ENCODE data around the gene SLC15A2. TPM values are rescaled to one million over a fixed set of nuclear protein-coding genes. Genes with fewer than 3 reads are reported as not detected.
"Not testable (repeated sequence)": the region's sequence is repeated elsewhere in the genome, so short reads cannot be mapped to it uniquely, and the experiment has no call there.

Gene SLC15A2
- total RNA-seq, 1 donor from 2014 or later, result 7.7 TPM

DNA sequence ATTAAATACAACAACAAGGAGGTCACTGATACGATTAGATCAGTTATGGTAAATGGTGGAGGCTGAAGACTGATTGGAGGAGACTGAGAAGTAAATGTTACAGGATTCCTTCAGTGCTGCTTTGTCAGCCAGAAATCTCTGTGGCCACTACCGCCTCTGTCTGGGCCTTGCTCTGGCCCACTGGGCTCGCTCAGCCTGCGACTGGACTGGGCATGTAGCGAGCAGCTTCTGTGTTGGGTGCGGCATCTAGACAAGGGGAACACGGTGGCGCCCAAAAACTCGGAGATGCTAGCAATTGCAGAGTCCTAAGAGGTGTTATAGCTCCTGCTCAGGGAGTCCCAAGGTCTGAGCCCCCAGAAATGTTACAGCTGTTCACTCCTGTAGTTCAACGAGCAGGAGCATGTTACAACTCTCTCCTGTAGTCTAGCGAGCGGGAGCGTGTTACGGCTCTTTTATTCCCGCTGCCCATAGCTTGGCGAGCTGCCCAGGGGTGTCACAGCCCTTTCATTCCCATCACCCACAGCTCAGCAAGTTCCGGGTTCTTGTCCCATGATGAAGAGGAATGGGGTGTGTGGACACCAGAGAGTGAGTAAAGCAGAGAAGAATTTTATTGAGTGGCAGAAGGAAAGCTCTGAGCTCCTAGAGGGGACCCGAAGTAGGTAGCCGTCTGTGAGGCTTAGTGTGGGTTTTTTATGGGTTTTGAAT is 24.7 kb downstream of the SLC15A2 start:
- no peak for FAIRE-seq
- no peak for DNase-seq (ENCODE audit: low spot score in 2 of 2)

DNA sequence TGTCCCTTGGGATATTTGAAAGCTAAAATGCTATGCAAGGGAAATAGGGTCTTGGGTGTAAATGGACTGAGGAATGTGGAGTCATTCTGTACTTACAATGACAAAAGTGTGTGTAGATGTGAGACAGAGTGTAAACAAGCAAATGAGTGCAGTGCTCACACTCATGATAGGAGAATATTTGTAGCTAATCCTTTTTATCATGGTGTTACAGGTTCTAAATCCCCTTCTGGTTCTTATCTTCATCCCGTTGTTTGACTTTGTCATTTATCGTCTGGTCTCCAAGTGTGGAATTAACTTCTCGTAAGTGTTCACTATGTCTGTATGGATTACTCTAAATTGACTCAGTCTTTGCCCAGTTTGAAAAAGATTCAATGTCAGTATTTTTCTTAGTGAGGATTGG is 30.5 kb downstream of the SLC15A2 start:
- FAIRE-seq (no peak), DNase-seq (ENCODE audit: low spot score in 2 of 2) (no peak)

DNA sequence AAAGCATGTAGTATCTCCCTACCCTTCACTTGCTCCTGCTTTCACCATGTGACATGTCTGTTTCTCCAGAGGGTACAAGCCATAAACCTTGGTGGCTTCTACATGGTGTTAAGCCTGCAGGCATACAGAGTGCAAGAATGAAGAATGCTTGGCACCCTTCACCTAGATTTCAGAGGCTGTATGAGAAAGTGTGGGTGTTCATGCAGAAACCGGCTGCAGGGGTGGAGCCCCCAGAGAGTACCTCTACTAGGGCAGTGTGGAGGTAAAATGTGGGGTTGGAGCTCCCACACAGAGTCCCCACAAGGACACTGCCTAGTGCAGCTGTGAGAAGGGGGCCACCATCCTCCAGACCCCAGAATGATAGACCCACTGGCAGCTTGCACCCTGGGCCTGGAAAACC is 32.2 kb downstream of the SLC15A2 start:
- FAIRE-seq, result no peak

DNA sequence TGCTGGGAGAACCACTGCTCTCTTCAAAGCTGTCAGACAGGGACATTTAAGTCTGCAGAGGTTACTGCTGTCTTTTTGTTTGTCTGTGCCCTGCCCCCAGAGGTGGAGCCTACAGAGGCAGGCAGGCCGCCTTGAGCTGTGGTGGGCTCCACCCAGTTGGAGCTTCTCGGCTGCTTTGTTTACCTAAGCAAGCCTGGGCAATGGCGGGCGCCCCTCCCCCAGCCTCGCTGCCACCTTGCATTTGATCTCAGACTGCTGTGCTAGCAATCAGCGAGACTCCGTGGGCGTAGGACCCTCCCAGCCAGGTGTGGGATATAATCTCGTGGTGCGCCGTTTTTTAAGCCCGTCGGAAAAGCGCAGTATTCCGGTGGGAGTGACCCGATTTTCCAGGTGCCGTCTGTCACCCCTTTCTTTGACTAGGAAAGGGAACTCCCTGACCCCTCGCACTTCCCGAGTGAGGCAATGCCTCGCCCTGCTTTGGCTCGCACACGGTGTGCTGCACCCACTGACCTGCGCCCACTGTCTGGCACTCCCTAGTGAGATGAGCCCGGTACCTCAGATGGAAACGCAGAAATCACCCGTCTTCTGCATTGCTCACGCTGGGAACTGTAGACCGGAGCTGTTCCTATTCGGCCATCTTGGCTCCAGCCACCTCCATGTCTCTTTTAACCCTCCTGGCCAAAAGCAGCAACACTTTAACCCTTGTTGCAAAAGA is 44.1 kb downstream of the SLC15A2 start:
- DNase-seq (ENCODE audit: low spot score in 2 of 2); FAIRE-seq: not testable (repeated sequence)

More for the DNA sequence above, 32.2 kb downstream of the SLC15A2 start:
- DNase-seq (ENCODE audit: low spot score in 2 of 2), result no peak

DNA sequence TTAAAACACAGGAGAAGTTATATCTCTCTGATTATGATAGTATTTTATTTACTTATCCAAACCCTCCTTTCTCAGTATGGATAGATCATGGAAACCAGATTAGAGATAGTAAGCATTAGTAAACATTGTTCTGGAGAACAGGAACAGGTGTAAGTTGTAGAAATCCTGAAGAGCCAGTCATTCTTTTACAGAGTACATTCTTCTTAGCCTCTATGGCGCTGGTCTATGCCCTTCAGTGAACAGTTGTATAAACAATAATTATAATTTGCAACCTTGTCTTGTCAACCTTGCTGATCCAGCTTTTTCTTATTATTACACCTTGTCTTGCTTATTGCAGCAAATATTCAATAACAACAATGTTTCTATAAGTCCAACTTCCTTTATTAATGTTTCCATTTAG is 47.4 kb downstream of the SLC15A2 start:
- DNase-seq (ENCODE audit: low spot score in 2 of 2), result no peak
- FAIRE-seq, result no peak

DNA sequence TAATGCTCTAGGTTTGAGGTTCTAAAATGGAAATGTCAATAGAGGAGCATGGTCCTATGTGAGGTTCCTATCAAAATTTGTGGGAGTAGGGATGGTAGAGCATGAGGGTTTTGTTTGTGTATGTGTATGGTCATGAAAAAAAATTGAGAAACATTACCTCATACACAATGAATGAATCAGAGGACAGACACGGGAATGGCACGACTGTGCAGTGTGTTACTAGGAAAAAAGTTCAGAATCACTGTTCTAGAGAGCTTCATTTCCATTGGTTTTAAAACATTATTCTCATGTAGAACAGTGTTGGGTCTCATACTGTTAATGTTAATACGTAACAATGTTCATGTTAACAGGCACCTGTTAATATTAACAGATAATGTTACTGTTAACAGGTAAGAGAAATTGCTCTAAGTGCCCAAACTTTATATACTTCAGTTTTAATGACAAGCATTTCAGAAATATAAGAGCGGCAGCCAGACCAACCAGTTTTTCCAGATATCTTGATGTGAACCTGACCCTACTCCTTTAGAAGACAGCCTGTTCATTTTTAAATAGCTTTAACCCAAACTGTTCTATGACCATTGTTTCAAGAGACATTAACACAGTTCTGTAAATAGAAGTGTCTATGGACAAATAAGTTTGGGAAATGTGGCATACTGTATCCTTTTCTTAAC is 48.0 kb downstream of the SLC15A2 start:
- FAIRE-seq (no peak), DNase-seq (ENCODE audit: low spot score in 2 of 2) (no peak)

DNA sequence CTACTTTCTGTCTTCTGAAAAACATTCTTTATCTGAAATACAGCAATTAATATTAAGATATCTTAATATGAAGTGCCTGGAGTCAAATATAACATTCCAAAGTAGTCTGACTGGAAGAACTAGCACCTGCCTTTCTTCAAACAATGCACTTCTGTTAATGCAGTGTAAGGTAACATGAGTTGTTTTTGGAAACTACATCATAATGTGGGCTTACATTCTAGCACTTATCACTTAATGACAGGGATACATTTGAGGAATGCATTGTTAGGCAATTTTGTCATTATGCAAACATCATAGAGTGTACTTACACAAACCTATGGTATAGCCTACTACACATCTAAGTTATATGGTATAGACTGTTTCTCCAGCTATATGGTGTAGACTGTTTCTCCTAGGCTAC is 49.2 kb downstream of the SLC15A2 start:
- DNase-seq (ENCODE audit: low spot score in 2 of 2) (no peak), FAIRE-seq (no peak)

DNA sequence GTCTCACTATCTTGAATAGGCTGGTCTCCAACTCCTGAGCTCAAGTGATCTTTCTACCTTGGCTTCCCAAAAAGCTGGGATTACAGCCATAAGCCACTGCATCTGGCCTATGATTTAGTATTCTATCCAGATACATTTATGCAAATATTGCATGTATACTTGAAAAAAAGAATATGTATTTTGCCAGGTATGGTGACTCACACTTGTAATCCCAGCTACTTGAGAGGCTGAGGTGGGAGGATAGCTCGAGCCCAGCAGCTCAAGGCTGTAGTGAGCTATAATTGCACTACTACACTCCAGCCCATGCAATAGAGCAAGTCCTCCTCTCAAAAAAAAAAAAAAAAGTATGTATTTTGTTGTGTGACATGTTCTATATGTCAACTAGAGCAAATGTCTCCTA is 54.4 kb downstream of the SLC15A2 start:
- FAIRE-seq (no peak), DNase-seq (ENCODE audit: low spot score in 2 of 2) (no peak)

DNA sequence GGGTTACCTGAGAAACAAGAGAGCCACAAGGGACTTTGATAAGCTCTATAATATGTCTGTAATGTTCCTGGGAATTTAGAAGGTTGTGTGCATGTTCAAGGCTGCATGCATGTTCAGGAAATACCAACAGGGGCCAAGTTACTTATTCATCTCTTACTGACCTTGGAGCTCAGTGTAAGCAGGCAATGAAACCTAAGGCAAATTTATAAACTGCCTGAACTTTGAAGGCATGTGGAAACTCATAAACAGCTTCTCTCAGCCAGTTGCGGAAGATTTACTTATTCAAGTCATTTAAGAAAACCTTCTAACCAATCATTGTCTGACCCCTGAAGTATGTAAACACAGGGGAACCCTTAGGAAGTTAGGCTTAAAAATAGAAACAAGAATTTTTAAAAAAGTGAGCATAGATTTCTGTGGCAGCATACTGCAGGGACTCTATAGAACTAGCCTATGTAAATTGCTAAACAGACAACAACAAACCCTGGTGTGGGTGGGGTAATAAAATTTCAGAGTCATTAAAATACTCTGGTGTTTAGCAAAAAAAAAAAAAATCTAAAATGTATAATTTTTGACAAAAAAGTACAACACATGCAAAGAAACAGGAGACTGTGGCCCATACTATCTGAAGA is 57.2 kb downstream of the SLC15A2 start:
- no peak for DNase-seq (ENCODE audit: low spot score in 2 of 2)
- no peak for FAIRE-seq

DNA sequence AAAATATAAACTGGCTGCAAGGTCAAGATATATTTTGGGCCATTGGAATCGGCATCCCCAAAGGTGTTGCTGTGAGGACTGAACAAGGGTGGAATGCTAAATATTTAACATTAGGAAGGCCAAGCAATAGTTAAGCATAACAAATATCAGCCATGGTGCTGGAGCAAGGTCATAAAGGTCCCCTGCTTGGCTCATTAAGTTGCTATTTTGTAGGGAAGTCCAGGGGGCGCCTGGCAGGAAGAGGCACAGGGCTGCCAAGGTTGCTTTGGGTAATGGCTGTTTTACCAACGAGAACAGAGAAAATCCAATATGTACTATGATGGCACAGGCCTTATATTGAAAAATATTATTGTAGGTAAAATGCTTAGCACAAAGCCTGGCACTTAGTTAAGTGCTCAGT is 62.2 kb downstream of the SLC15A2 start:
- no peak for FAIRE-seq
- no peak for DNase-seq (ENCODE audit: low spot score in 2 of 2)

DNA sequence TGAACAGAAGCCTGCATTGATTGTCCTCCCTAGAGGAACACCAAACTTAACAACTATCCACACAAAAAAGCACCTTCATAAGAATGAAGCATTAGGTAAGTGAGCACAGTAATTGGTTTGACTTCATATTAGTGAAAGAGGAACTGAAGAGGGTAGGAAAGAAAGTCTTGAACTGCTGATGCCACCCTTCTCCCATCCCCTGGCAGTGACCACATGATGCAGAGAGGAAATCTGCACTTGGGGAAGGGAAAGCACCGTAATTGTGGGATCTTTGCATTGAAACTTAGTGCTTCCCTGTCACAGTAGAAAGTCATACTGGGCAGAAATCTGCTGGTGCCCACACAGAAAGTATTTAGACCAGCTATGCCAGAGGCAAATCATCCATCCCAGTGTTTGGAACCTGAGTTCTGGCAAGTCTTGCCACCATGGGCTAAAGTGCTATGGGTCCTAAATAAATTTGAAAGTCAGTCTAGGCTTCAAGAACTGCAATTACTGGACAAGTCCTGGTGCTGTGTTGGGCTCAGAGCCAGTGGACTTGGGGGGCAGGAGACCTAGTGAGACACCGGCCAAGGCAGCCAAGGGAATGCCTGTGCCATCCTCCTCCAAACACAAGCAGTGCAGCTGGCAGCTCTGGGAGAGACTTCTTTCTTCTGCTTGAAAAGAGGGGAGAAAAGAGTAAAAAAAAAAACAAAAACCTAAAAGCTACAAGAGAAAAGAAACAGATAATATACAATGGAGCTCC is 63.6 kb downstream of the SLC15A2 start:
- FAIRE-seq (no peak), DNase-seq (ENCODE audit: low spot score in 2 of 2) (no peak)

DNA sequence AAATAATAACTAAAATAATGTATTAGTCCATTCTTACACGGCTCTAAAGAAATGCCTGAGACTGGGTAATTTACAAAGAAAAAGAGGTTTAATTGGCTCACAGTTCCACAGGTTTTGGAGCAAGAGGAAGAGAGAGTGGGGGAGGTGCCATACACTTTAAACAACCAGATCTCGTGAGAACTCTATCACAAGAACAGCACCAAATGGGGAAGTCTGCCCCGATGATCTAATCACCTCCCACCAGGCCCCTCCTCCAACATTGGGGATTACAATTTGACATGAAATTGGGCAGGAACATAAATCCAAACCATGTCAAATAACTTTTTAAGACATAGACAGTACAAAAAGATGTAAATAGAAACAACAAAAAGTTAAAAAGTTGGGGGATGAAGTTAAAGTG is 64.6 kb downstream of the SLC15A2 start:
- no peak for FAIRE-seq
- DNase-seq (ENCODE audit: low spot score in 2 of 2), result no peak

DNA sequence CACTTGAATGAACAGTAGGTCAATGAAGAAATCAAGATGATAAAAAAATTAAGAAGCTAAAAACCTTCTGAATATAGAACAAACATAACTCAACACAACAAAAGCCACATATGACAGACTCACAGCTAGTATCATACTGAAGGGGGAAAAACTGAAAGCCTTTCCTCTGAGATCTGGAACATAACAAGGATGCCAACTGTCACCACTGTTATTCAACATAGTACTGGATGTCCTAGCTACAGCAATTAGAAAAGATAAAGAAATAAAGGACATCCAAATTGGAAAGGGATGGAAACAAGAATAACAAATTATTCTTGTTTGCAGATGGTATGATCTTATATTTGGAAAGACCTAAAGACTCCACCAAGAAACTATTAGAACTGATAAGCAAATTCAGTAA is 67.1 kb downstream of the SLC15A2 start:
- no peak for FAIRE-seq

DNA sequence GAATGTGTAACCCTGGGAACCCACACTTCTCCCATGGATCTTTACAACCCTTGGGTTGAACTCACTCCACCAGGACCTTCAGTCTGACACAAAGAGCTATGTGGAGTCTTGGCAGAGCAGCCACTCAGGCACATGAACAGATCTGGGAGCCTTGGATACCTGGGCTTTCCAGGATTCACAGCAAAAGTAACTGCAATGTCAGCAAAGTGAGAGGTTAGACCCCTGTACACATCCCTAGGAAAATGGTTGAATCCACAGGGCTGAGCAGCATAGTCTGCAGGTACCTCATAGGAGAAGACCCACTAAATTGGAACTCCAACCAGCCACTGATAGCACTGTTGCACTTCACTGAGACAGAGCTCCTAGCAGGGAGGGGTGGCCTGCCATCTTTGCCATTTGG is 68.2 kb downstream of the SLC15A2 start:
- DNase-seq (ENCODE audit: low spot score in 2 of 2), result no peak
- FAIRE-seq, result no peak

More for the DNA sequence above, 67.1 kb downstream of the SLC15A2 start:
- DNase-seq (ENCODE audit: low spot score in 2 of 2), result no peak

DNA sequence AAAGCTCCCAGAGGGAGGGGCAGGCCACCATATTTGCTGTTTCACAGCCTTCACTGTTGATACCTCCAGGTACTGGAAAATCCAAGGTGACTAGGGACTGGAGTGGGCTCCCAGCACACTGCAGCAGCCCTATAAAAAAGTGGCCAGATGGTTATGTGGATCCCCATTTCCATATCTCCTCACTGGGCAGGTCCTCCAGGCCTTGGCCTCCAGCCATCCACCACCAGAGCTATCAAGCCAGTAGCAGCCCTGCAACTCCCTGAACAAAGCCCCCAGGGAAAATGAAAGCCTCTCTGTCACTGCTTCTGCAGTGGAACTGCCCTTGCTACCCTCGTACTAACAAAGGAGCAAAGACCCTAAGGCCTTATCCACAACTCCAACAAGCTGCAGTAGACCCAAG is 69.4 kb downstream of the SLC15A2 start:
- FAIRE-seq (no peak), DNase-seq (ENCODE audit: low spot score in 2 of 2) (no peak)

DNA sequence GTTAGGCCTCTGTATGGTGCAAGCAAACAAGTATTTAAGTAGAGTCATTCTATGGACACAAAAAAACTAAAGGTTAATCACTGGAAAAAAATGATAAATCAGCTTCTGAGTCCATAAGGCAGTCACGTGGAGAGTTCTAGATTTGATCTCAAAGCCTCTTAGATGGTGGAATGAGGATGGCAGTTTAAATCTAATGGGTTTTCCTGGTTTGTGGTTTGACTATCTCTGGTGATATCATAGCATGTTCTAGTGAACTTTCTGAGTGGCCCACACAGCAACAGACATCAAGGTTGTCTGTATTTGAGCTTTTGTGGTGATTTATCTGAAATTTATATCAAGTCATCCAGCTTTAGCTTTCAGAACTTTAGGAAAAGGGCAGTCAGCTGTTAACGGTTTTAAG is 75.4 kb downstream of the SLC15A2 start:
- DNase-seq (ENCODE audit: low spot score in 2 of 2) (no peak), FAIRE-seq (no peak)

DNA sequence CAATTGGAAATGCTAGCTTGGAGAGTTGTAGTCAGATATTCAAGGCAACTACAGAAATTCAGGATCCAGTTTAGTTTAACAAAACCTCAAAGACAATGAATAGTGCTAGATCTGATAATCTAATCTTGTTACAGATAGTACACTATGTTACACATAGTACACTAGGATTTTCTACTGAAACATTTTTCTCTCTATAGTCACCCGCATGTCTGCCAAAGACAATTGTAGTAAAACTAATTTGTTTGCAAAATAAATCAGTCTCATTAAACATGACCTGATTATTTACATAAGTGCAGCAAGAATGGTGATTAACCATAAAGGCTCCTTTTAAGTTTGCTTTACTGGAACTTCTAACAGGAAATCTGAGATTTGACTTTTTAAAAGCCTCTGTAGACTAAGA is 75.8 kb downstream of the SLC15A2 start:
- no peak for DNase-seq (ENCODE audit: low spot score in 2 of 2)

DNA sequence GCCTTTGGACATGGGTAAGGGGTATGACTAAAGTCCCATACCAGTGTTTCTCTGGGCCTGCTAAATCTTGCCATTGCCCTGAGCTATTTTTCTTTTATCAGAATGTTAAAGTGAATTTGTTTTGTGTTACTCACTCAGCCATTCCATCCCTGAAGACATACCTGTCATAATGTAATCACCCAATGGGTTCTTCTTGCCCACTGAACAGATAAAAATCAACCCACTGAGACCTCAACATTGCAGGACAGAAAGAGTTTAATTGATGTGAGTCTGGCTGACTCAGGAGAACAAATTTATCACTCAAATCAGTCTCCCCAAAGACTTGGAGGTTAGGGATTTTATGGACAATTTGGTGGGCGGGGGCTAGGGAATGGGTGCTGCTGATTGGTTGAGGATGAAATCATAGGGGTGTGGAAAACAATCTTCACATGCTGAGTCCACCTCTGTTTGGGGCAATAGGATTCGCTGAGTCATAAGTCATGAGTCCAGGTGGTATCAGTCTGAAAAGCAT is 80.5 kb downstream of the SLC15A2 start:
- FAIRE-seq (no peak), DNase-seq (ENCODE audit: low spot score in 2 of 2) (no peak)

More for the DNA sequence above, 75.8 kb downstream of the SLC15A2 start:
- no peak for FAIRE-seq

DNA sequence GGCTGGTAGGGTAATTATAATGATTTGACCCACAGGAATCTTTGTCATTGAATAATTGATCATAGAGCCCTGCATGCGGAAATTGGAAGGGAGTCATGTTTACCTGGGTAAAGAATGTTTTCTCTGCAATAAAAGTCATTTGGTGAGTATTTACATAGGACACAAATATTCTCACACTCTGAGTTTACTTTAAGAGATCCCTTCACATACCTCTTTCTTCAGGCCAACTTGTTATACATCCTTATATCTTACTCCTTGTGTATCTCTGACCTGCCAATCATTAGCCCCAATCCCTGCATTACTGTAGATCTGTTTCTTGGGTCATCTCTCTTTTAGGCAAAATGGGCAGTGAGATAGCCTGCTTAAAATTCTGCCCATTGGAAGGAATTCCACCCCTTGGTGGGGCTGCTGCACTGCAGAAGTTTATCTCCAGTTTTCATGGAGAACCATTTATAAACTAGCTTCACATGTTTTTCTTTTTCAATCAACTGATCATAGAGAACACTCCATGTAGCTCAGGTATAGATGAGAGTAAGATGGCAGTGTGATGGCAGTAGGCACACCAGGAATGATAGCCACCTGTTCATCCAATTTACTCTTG is 81.6 kb downstream of the SLC15A2 start:
- DNase-seq (ENCODE audit: low spot score in 2 of 2) (no peak), FAIRE-seq (no peak)

DNA sequence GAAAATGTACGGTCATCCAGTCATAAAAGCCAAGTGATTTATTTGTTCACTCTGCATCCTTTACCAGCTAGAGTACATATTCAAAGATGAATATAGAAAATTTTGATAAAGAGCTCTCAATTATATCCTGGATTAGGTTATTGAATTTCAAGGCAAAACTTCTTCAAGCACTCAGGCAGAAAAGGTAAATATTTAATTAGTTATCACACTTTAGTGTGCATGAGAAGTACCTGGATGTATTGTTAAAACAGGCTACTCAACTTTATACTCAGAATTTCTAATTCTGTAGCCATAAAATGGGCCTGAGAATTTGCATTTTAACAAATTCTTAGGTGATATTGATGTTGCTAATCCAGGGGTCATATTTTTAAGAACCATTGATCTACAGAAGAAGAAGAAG is 82.5 kb downstream of the SLC15A2 start:
- FAIRE-seq, result no peak
- no peak for DNase-seq (ENCODE audit: low spot score in 2 of 2)

Data from frontal cortex (tissue), 4 donors.